GM12892 (cell line): ENCODE data around the gene MTCH1.

ENCODE experiments used
- POLR2A ChIP-seq: IDR thresholded peaks from 2 replicates; pipeline ENCODE4 v1.6.1; 2011; ENCODE audit warnings: low read depth, low read length, control low read depth
- TAF1 ChIP-seq: IDR thresholded peaks from 2 replicates; pipeline ENCODE4 v1.6.1; 2011; ENCODE audit warnings: low read depth, mild to moderate bottlenecking, control low read depth, low read length, borderline replicate concordance

- TF ChIP-seq TAF1, result no peak
- no peak for TF ChIP-seq POLR2A
Measured at GRCh38 chr6:37011656-37012378, 25.8 kb upstream of the MTCH1 start.
